A673 (cell line): ENCODE data around the gene STOML3. TPM values are rescaled to one million over a fixed set of nuclear protein-coding genes. Genes with fewer than 3 reads are reported as not detected.

ENCODE experiments used
- BruUV-seq: library from RNA; stranded (reverse); fragments of 400-500 nt; replicated peaks from 2 replicates; lab custom pipeline; 2021; lab: Mats Ljungman, UMichigan
- CTCF ChIA-PET: fragments of 300-600 bp; sonication (Branson Sonifier 250); formaldehyde crosslinking; loops from one replicate; lab custom pipeline; 2022; ENCODE audit warnings: antibody characterized with exemption; lab: Charles Lee
- POLR2A ChIA-PET: fragments of 300-600 bp; sonication (Branson Sonifier 250); formaldehyde crosslinking; loops from one replicate; lab custom pipeline; 2022; ENCODE audit warnings: antibody characterized with exemption; ENCODE audit not compliant: low non-redundant PET; lab: Charles Lee
- DNase-seq: peaks from one replicate; pipeline ENCODE4 v3.0.0-alpha.2; 2015; ENCODE audit warnings: low spot score
- H3K27ac ChIP-seq: fragments of 200-600 bp; sonication (generic); 2 replicates; pipeline ENCODE4 v1.5.1; 2016; ENCODE audit warnings: mixed run types, low read depth, mild to moderate bottlenecking, mixed read lengths, antibody characterized with exemption, low read length; ENCODE audit not compliant: poor library complexity, severe bottlenecking
- H3K27me3 ChIP-seq: fragments of 200-600 bp; sonication (generic); replicated peaks from 2 replicates; pipeline ENCODE4 v1.6.1; 2017; ENCODE audit warnings: mixed run types, low read depth, mild to moderate bottlenecking, mixed read lengths, antibody characterized with exemption, low read length; ENCODE audit not compliant: insufficient read depth, poor library complexity
- H3K36me3 ChIP-seq: fragments of 200-600 bp; sonication (generic); 2 replicates; pipeline ENCODE4 v1.6.1; 2016; ENCODE audit warnings: mixed run types, mild to moderate bottlenecking, mixed read lengths, antibody characterized with exemption, low read length; ENCODE audit not compliant: insufficient read depth, poor library complexity, severe bottlenecking
- H3K4me1 ChIP-seq: fragments of 200-600 bp; sonication (generic); 2 replicates; pipeline ENCODE4 v1.6.1; 2017; ENCODE audit warnings: mixed run types, mild to moderate bottlenecking, mixed read lengths, antibody characterized with exemption, low read length; ENCODE audit not compliant: insufficient read depth, poor library complexity, severe bottlenecking
- H3K4me3 ChIP-seq: fragments of 200-600 bp; sonication (generic); 2 replicates; pipeline ENCODE4 v1.5.1; 2016; ENCODE audit warnings: low read depth, mixed run types, mild to moderate bottlenecking, mixed read lengths, low read length; ENCODE audit not compliant: poor library complexity, severe bottlenecking
- H3K9me3 ChIP-seq: fragments of 200-600 bp; sonication (generic); 2 replicates; pipeline ENCODE4 v1.6.1; 2016; ENCODE audit warnings: mixed run types, low read depth, mild to moderate bottlenecking, mixed read lengths, antibody characterized with exemption, low read length; ENCODE audit not compliant: poor library complexity, severe bottlenecking
- EZH2 ChIP-seq: fragments of 200-600 bp; sonication (generic); IDR thresholded peaks from 2 replicates; pipeline ENCODE4 v1.6.1; 2017; ENCODE audit warnings: borderline replicate concordance, low read depth, mild to moderate bottlenecking, mixed read lengths, antibody characterized with exemption, low read length; ENCODE audit not compliant: poor library complexity, severe bottlenecking
- intact Hi-C: fragments of 100-400 bp; cut with micrococcal nuclease; formaldehyde crosslinking; loops from one replicate; pipeline ENCODE4 v1.10.0; 2022; ENCODE audit not compliant: unreplicated experiment
- total RNA-seq: library from RNA; stranded (reverse); gene quantifications from 2 replicates; pipeline ENCODE4 v1.2.3, GENCODE V29; 2021
- TF ChIP-seq, protein P1 (sequence below): fragments of 300-800, 200-600 bp; sonication (generic); conservative IDR thresholded peaks from 2 replicates; pipeline ENCODE4 v1.5.1; 2017; ENCODE audit warnings: low read depth, mild to moderate bottlenecking, antibody characterized with exemption, low read length, moderate library complexity, mixed read lengths

STOML3 gene
- total RNA-seq, 1 experiment from 2014 or later: not detected

DNA sequence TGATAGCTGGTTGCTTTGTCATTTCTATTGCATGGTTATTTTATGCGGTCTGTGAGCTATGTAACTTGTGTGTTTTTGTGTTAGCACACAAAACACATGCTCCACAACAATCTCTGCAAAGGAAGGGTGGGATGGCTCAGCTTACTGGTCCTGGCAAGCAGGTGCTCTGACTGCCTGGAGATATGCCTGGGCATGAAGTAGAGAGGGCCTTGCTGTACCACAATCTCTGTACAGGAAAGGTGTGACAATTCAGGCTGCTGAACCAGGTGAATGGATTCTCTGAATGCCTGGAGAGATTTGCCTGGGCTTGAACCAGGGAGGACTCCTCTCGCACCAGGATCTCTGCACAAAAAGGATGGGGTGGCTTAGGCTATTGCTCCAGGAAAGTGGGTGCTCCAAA, 69.5 kb downstream of the STOML3 start:
- intact Hi-C loops: no loop called here
- ChIA-PET POLR2A (no interaction called here), CTCF (no interaction called here)
- Histone ChIP-seq H3K27ac (no peak overlapping the region), H3K4me3 (no peak overlapping the region), H3K9me3 (no peaks in the 10 kb centered on the region), H3K36me3 (no peaks in the 10 kb centered on the region), H3K4me1 (no peaks in the 10 kb centered on the region), H3K27me3 (peaks cover 22% of the 10 kb centered on the region)
- no peak for TF ChIP-seq EZH2
- TF ChIP-seq, protein P1, sequence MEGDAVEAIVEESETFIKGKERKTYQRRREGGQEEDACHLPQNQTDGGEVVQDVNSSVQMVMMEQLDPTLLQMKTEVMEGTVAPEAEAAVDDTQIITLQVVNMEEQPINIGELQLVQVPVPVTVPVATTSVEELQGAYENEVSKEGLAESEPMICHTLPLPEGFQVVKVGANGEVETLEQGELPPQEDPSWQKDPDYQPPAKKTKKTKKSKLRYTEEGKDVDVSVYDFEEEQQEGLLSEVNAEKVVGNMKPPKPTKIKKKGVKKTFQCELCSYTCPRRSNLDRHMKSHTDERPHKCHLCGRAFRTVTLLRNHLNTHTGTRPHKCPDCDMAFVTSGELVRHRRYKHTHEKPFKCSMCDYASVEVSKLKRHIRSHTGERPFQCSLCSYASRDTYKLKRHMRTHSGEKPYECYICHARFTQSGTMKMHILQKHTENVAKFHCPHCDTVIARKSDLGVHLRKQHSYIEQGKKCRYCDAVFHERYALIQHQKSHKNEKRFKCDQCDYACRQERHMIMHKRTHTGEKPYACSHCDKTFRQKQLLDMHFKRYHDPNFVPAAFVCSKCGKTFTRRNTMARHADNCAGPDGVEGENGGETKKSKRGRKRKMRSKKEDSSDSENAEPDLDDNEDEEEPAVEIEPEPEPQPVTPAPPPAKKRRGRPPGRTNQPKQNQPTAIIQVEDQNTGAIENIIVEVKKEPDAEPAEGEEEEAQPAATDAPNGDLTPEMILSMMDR: no peak
- no peak for DNase-seq
- BruUV-seq: no TSS peak

Other genes starting within 250 kb of the STOML3 start
- gene PROSER1, start 47.3 kb upstream of the STOML3 start, total RNA-seq: 58.5 and 58.7 TPM in 2 replicates
- gene NHLRC3, start 47.6 kb upstream of the STOML3 start, total RNA-seq: 12.3 and 17.4 TPM in 2 replicates